Measurements from ENCODE around the gene MRPL24.

GRCh38 chr1:156692441-156692924 lies 48.4 kb downstream of the MRPL24 start:
- no peak for TF ChIP-seq CTCF (IDR thresholded peaks at IDR 0.05; ENCODE audit: insufficient read depth, low read depth, low read length)
- TF ChIP-seq EZH2 (IDR thresholded peaks at IDR 0.05; ENCODE audit: insufficient read depth, low read length), result no peak
